Endothelial cell of umbilical vein (primary cell): ENCODE data around the gene TOMM40L. TPM values are rescaled to one million over a fixed set of nuclear protein-coding genes. Genes with fewer than 3 reads are reported as not detected.

Source experiments
- BruUV-seq: library from RNA; stranded (reverse); fragments of 400-500 nt; replicated peaks from 2 replicates; lab custom pipeline; 2021; lab: Mats Ljungman, UMichigan
- CTCF ChIA-PET: fragments of 300-600, 350-600 bp; sonication (Branson Sonifier 250); formaldehyde crosslinking; loops from one replicate; lab custom pipeline; 2021; ENCODE audit warnings: antibody characterized with exemption, inconsistent platforms; lab: Charles Lee
- POLR2A ChIA-PET: fragments of 300-600, 350-600 bp; sonication (Branson Sonifier 250); formaldehyde crosslinking; loops from one replicate; lab custom pipeline; 2021; ENCODE audit warnings: antibody characterized with exemption, inconsistent platforms; lab: Charles Lee
- DNase-seq: peaks from one replicate; pipeline ENCODE4 v3.0.0-alpha.2; 2011; ENCODE audit warnings: low read depth, low spot score
- FAIRE-seq: peaks from 2 replicates; lab custom pipeline; 2011; peaks lifted over from hg19 to GRCh38; lab: Jason Lieb, UNC
- H2AFZ ChIP-seq: 2 replicates; pipeline ENCODE4 v1.6.0; 2012; ENCODE audit warnings: low read depth, low read length, control low read depth, inconsistent platforms
- H3K27ac ChIP-seq: 2 replicates; pipeline ENCODE4 v1.5.1; 2011; ENCODE audit warnings: low read depth, mild to moderate bottlenecking, control low read depth, low read length, moderate library complexity; ENCODE audit not compliant: insufficient read depth
- H3K27me3 ChIP-seq, 2 experiments: 2 replicates each; pipeline versions ENCODE4 v1.6.0 to v1.6.1; 2011; ENCODE audit warnings: low read length in 2 of 2, mixed read lengths in 1 of 2; ENCODE audit not compliant: control insufficient read depth in 2 of 2, insufficient read depth in 2 of 2
- H3K36me3 ChIP-seq, 2 experiments: 2 replicates in 1 of 2; 3 replicates in 1 of 2; pipeline ENCODE4 v1.5.1; 2011; ENCODE audit warnings: low read length in 2 of 2, mild to moderate bottlenecking in 1 of 2, moderate library complexity in 1 of 2; ENCODE audit not compliant: control insufficient read depth in 2 of 2, insufficient read depth in 2 of 2; ENCODE audit errors: extremely low read depth in 1 of 2
- H3K4me1 ChIP-seq: 3 replicates; pipeline ENCODE4 v1.5.1; 2011; ENCODE audit warnings: mild to moderate bottlenecking, low read length; ENCODE audit not compliant: control insufficient read depth, insufficient read depth; ENCODE audit errors: extremely low read depth
- H3K4me2 ChIP-seq: 2 replicates; pipeline ENCODE4 v1.6.1; 2011; ENCODE audit warnings: low read length, control low read depth, mixed read lengths; ENCODE audit not compliant: insufficient read depth
- H3K4me3 ChIP-seq, 3 experiments: fragments of 200-600 bp in 1 of 3; sonication (generic), shearing (Covaris generic) in 1 of 3; replicated peaks in 1 of 3; 2 replicates each; pipeline ENCODE4 v1.5.1; 2011 to 2016; ENCODE audit warnings: control low read depth in 3 of 3, low read length in 3 of 3, mild to moderate bottlenecking in 2 of 3, inconsistent platforms in 1 of 3, low read depth in 1 of 3, moderate library complexity in 1 of 3; ENCODE audit not compliant: insufficient read depth in 1 of 3
- H3K79me2 ChIP-seq: 2 replicates; pipeline ENCODE4 v1.6.0; 2012; ENCODE audit warnings: low read length, inconsistent platforms; ENCODE audit not compliant: control insufficient read depth, insufficient read depth
- H3K9ac ChIP-seq: replicated peaks from 2 replicates; pipeline ENCODE3; 2011; ENCODE audit warnings: low read length, control low read depth; ENCODE audit not compliant: insufficient read depth; ENCODE audit errors: extremely low read depth
- H3K9me1 ChIP-seq: replicated peaks from 3 replicates; pipeline ENCODE4 v1.6.0; 2011; ENCODE audit warnings: mild to moderate bottlenecking, low read length; ENCODE audit not compliant: control insufficient read depth, insufficient read depth; ENCODE audit errors: extremely low read depth
- H3K9me3 ChIP-seq: replicated peaks from 2 replicates; pipeline ENCODE4 v1.5.1; 2012; ENCODE audit warnings: low read length, inconsistent platforms; ENCODE audit not compliant: control insufficient read depth, insufficient read depth
- H4K20me1 ChIP-seq: replicated peaks from 2 replicates; pipeline ENCODE3; 2011; ENCODE audit warnings: mild to moderate bottlenecking, low read length; ENCODE audit not compliant: control insufficient read depth, insufficient read depth; ENCODE audit errors: extremely low read depth
- EZH2 ChIP-seq: IDR thresholded peaks from 2 replicates; pipeline ENCODE4 v1.6.1; 2012; ENCODE audit warnings: borderline replicate concordance, low read depth, mild to moderate bottlenecking, moderate library complexity, low read length, inconsistent platforms; ENCODE audit not compliant: severe bottlenecking
- FOS ChIP-seq: IDR thresholded peaks from 2 replicates; pipeline ENCODE4 v1.6.1; 2011; ENCODE audit warnings: mild to moderate bottlenecking, low read length, moderate library complexity, borderline replicate concordance; ENCODE audit not compliant: insufficient read depth
- GATA2 ChIP-seq: IDR thresholded peaks from 2 replicates; pipeline ENCODE4 v1.7.0; 2011; ENCODE audit warnings: low read depth, mild to moderate bottlenecking, moderate library complexity, mixed read lengths, low read length; ENCODE audit not compliant: insufficient read length, insufficient read depth
- JUN ChIP-seq: IDR thresholded peaks from 2 replicates; pipeline ENCODE4 v1.6.1; 2011; ENCODE audit warnings: borderline replicate concordance, low read depth; ENCODE audit not compliant: insufficient read length, insufficient read depth
- MAX ChIP-seq: IDR thresholded peaks from 2 replicates; pipeline ENCODE4 v1.6.1; 2011; ENCODE audit not compliant: insufficient read depth, insufficient read length
- MYC ChIP-seq: IDR thresholded peaks from one replicate; pipeline ENCODE4 v1.6.1; 2011; ENCODE audit warnings: mild to moderate bottlenecking, low read depth, low read length
- POLR2A ChIP-seq: IDR thresholded peaks from 2 replicates; pipeline ENCODE4 v1.6.1; 2012; ENCODE audit warnings: low read depth, mild to moderate bottlenecking, control low read depth, low read length
- POLR2AphosphoS5 ChIP-seq: IDR thresholded peaks from 2 replicates; pipeline ENCODE4 v1.6.1; 2012; ENCODE audit warnings: low read depth, mild to moderate bottlenecking, control low read depth, low read length, moderate library complexity; ENCODE audit not compliant: insufficient read depth
- dilution Hi-C: fragments of 300-500 bp; cut with MboI; formaldehyde crosslinking; loops from one replicate; pipeline ENCODE4 v1.15.0; 2019; ENCODE audit warnings: low sequenced_read_pairs; ENCODE audit not compliant: extremely low pct_ligation_motif_present
- intact Hi-C: fragments of 100-400 bp; cut with micrococcal nuclease; formaldehyde crosslinking; loops from one replicate; pipeline ENCODE4 v1.10.0; 2022
- polyA plus RNA-seq, 4 experiments: library from polyadenylated mRNA; depleted of rRNA in 3 of 4; stranded (reverse) in 3 of 4; unstranded in 1 of 4; fragments of >200 nt; gene quantifications; 2 replicates each; pipeline versions ENCODE4 v1.2.1 to v1.2.3, GENCODE V29; 2011 to 2012; ENCODE audit warnings: missing spikeins in 1 of 4
- total RNA-seq: library from RNA; stranded (reverse); gene quantifications from 2 replicates; pipeline ENCODE4 v1.2.3, GENCODE V29; 2021
- TF ChIP-seq, protein P1 (sequence below), 2 donors: IDR thresholded peaks; 1 replicate in 1 of 2; 2 replicates in 1 of 2; pipeline ENCODE4 v1.5.1; 2011; ENCODE audit warnings: low read length in 2 of 2, mild to moderate bottlenecking in 2 of 2, moderate library complexity in 2 of 2, control low read depth in 1 of 2, inconsistent platforms in 1 of 2, low read depth in 1 of 2; ENCODE audit not compliant: insufficient read depth in 1 of 2; ENCODE audit errors: extremely low read depth in 1 of 2

The TOMM40L gene
- total and polyA plus RNA-seq, 2 donors (not counting 3 experiments of a cell fraction or from before 2014, with no cell fraction given), result 18.6 to 18.7 TPM

DNA sequence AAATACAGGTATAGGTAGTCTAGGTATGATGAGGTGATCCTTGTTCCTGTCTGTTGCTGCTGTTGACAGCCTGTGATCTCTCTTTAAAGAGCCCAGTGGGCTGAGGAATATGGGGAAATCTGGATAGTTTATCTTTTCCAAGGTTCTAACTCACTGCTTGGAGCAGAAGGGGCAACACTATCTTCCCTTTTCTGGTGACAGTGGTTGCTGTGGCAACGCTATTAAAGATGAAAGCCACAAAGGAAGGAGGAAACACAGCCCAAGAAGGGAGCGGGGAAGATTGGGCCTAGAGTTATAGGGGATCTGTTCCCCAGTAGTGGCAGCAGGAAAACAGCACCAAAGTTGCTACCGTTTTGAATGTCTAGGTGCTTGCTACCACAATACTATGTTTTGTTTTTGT lies 41.5 kb downstream of the TOMM40L start:
- no TSS peak for BruUV-seq
- peaks cover 5 to 14% of the 10 kb centered on the region in 2 experiments for H3K27me3 ChIP-seq
- intact Hi-C loops (no loop called here), dilution Hi-C loops (no loop called here)
- H2AFZ ChIP-seq, result no peak overlapping the region
- no peak overlapping the region for H3K4me2 ChIP-seq
- H4K20me1 ChIP-seq, result no peaks in the 10 kb centered on the region
- H3K9me3 ChIP-seq, result no peaks in the 10 kb centered on the region
- no peaks in the 10 kb centered on the region for H3K9me1 ChIP-seq
- H3K79me2 ChIP-seq, result no peaks in the 10 kb centered on the region
- no peak overlapping the region for H3K27ac ChIP-seq
- POLR2A ChIA-PET, result no interaction called here
- no peak for DNase-seq
- no peak overlapping the region for H3K9ac ChIP-seq
- H3K4me3 ChIP-seq, result no peak overlapping the region
- no peak for FAIRE-seq
- H3K4me1 ChIP-seq, result no peaks in the 10 kb centered on the region
- no peaks in the 10 kb centered on the region for H3K36me3 ChIP-seq
- TF ChIP-seq MAX, result no peak
- TF ChIP-seq, protein P1, sequence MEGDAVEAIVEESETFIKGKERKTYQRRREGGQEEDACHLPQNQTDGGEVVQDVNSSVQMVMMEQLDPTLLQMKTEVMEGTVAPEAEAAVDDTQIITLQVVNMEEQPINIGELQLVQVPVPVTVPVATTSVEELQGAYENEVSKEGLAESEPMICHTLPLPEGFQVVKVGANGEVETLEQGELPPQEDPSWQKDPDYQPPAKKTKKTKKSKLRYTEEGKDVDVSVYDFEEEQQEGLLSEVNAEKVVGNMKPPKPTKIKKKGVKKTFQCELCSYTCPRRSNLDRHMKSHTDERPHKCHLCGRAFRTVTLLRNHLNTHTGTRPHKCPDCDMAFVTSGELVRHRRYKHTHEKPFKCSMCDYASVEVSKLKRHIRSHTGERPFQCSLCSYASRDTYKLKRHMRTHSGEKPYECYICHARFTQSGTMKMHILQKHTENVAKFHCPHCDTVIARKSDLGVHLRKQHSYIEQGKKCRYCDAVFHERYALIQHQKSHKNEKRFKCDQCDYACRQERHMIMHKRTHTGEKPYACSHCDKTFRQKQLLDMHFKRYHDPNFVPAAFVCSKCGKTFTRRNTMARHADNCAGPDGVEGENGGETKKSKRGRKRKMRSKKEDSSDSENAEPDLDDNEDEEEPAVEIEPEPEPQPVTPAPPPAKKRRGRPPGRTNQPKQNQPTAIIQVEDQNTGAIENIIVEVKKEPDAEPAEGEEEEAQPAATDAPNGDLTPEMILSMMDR (IDR thresholded peaks at IDR 0.05; ENCODE audit: extremely low read depth in 1 of 2, insufficient read depth in 1 of 2, low read depth in 1 of 2, low read length in 2 of 2), result no peak
- TF ChIP-seq MYC, result no peak
- TF ChIP-seq FOS, result no peak
- TF ChIP-seq POLR2A, result no peak
- no peak for TF ChIP-seq GATA2
- no peak for TF ChIP-seq JUN
- no peak for TF ChIP-seq EZH2
- no peak for TF ChIP-seq POLR2AphosphoS5
- CTCF ChIA-PET, result interaction anchor here (2.4 kb wide), 1 partner anchor 24 kb away, joined by 7 read pairs; no protein-coding TSS in a partner anchor
